H1 (cell line): ENCODE data around the gene CHST12. TPM values are rescaled to one million over a fixed set of nuclear protein-coding genes. Genes with fewer than 3 reads are reported as not detected.

Source experiments
- ASH2L ChIP-seq: fragments of 200-600, 300-600 bp; sonication (generic); IDR thresholded peaks from one replicate; pipeline ENCODE4 v1.7.1; 2017; ENCODE audit warnings: low read length
- ATF2 ChIP-seq: IDR thresholded peaks from 2 replicates; pipeline ENCODE4 v1.6.1; 2012; ENCODE audit warnings: low read length, inconsistent platforms
- ATF3 ChIP-seq: IDR thresholded peaks from 2 replicates; pipeline ENCODE4 v1.6.1; 2011; ENCODE audit warnings: low read depth, mild to moderate bottlenecking, low read length; ENCODE audit not compliant: insufficient read depth
- BACH1 ChIP-seq: IDR thresholded peaks from 2 replicates; pipeline ENCODE4 v1.6.1; 2012; ENCODE audit warnings: low read length, improper control_type of control experiment
- BRCA1 ChIP-seq: IDR thresholded peaks from 2 replicates; pipeline ENCODE4 v1.6.1; 2012; ENCODE audit warnings: low read depth, low read length, improper control_type of control experiment
- CREB1 ChIP-seq: IDR thresholded peaks from 2 replicates; pipeline ENCODE4 v1.6.1; 2012; ENCODE audit warnings: inconsistent platforms
- CTCF ChIP-seq, 3 experiments: IDR thresholded peaks; 1 replicate in 2 of 3; 2 replicates in 1 of 3; pipeline versions ENCODE4 v1.5.1 to v1.6.1; 2011; ENCODE audit warnings: low read length in 3 of 3, mild to moderate bottlenecking in 3 of 3, inconsistent platforms in 2 of 3, low read depth in 1 of 3, moderate library complexity in 1 of 3; ENCODE audit not compliant: insufficient read depth in 1 of 3; ENCODE audit errors: control extremely low read depth in 1 of 3
- HDAC2 ChIP-seq, 2 experiments: fragments of 300-600 bp in 1 of 2; sonication (generic) in 1 of 2; IDR thresholded peaks; 2 replicates each; pipeline ENCODE4 v1.6.1; 2011 to 2012; ENCODE audit warnings: low read depth in 2 of 2, low read length in 2 of 2, mild to moderate bottlenecking in 2 of 2, moderate library complexity in 2 of 2, borderline replicate concordance in 1 of 2, inconsistent platforms in 1 of 2
- HDAC6 ChIP-seq: IDR thresholded peaks from one replicate; pipeline ENCODE4 v1.7.1; 2012; ENCODE audit warnings: low read depth, mild to moderate bottlenecking, inconsistent platforms, low read length, moderate library complexity
- JUN ChIP-seq: IDR thresholded peaks from 2 replicates; pipeline ENCODE4 v1.6.1; 2011; ENCODE audit warnings: low read depth, mild to moderate bottlenecking, improper control_type of control experiment, low read length
- NRF1 ChIP-seq: IDR thresholded peaks from 2 replicates; pipeline ENCODE4 v1.6.1; 2011; ENCODE audit warnings: mild to moderate bottlenecking, low read depth, low read length, improper control_type of control experiment
- POU5F1 ChIP-seq: IDR thresholded peaks from 2 replicates; pipeline ENCODE4 v1.6.1; 2011; ENCODE audit warnings: low read depth, mild to moderate bottlenecking, low read length, moderate library complexity
- RAD21 ChIP-seq, 2 experiments: IDR thresholded peaks in 1 of 2; conservative IDR thresholded peaks in 1 of 2; 2 replicates each; pipeline ENCODE4 v1.6.1; 2011; ENCODE audit warnings: low read depth in 2 of 2, low read length in 2 of 2, improper control_type of control experiment in 1 of 2, inconsistent platforms in 1 of 2, mild to moderate bottlenecking in 1 of 2, moderate library complexity in 1 of 2
- RFX5 ChIP-seq: IDR thresholded peaks from 2 replicates; pipeline ENCODE4 v1.6.1; 2011; ENCODE audit warnings: low read depth, low read length, improper control_type of control experiment, borderline replicate concordance
- RXRA ChIP-seq: IDR thresholded peaks from 2 replicates; pipeline ENCODE4 v1.6.1; 2011; ENCODE audit warnings: low read depth, mild to moderate bottlenecking, low read length, moderate library complexity; ENCODE audit not compliant: insufficient read depth
- SAP30 ChIP-seq: fragments of 300-600 bp; sonication (generic); IDR thresholded peaks from 2 replicates; pipeline ENCODE4 v1.7.1; 2012; ENCODE audit warnings: low read length, moderate library complexity, mild to moderate bottlenecking, inconsistent platforms; ENCODE audit not compliant: insufficient read depth, insufficient replicate concordance
- SP1 ChIP-seq: IDR thresholded peaks from 2 replicates; pipeline ENCODE4 v1.6.1; 2011; ENCODE audit warnings: low read depth, low read length
- YY1 ChIP-seq: IDR thresholded peaks from 2 replicates; pipeline ENCODE4 v1.6.1; 2011; ENCODE audit warnings: low read depth, mild to moderate bottlenecking, low read length
- polyA plus RNA-seq, 7 experiments: library from polyadenylated mRNA; depleted of rRNA in 3 of 7; stranded (reverse) in 5 of 7; unstranded in 2 of 7; fragments of >200 nt in 5 of 7; fragments of 200-250 nt in 2 of 7; gene quantifications; 1 replicate in 5 of 7; 2 replicates in 1 of 7; 4 replicates in 1 of 7; pipeline versions ENCODE4 v1.2.1 to v1.2.3, GENCODE V29; 2011 to 2013; ENCODE audit warnings: missing spikeins in 2 of 7, mixed read lengths in 2 of 7
- total RNA-seq: library from RNA; stranded (reverse); fragmentation: NEBNext Ultra II Directional; extraction: Animal tissue kit (Norgen Biotek cat#: 25700); gene quantifications from 2 replicates; pipeline ENCODE4 v1.2.1, GENCODE V29; 2021

CHST12 gene
- total and polyA plus RNA-seq, 2 of the 8 experiments (the other 6 are each of a cell fraction or from before 2014, with no cell fraction given), result 13.4 to 24.1 TPM

GRCh38 chr7:2451171-2452073, 48.0 kb downstream of the CHST12 start (continued):
- TF ChIP-seq ATF2 (no peak), RFX5 (no peak), BRCA1 (no peak), SAP30 (no peak), ASH2L (no peak), YY1 (peak; percentile 50; the same call in 1 of the 2 replicates), SP1 (no peak), NRF1 (no peak), JUN (no peak), POU5F1 (no peak), RXRA (no peak), HDAC2 (IDR thresholded peaks at IDR 0.05; ENCODE audit: borderline replicate concordance in 1 of 2, low read depth in 2 of 2, low read length in 2 of 2) (0 out of 4 replicates have a peak, but pooled peaks of 1 of the 2 experiments have one; percentile 29), CREB1 (peak; percentile 27; the same call in 1 of the 2 replicates), BACH1 (no peak), HDAC6 (no peak), CTCF (IDR thresholded peaks at IDR 0.05; ENCODE audit: control extremely low read depth in 1 of 3, insufficient read depth in 1 of 3, low read depth in 1 of 3, low read length in 3 of 3) (peak; percentile 93 to 96 (median 96)), RAD21 (IDR thresholded peaks at IDR 0.05 in 1 of 2, conservative IDR thresholded peaks at IDR 0.05 in 1 of 2; ENCODE audit: low read depth in 2 of 2, low read length in 2 of 2) (peak; percentile 93 to 97), ATF3 (no peak)
